SK-N-SH (cell line): ENCODE measurements around the gene SKIC2. TPM values are rescaled to one million over a fixed set of nuclear protein-coding genes. Genes with fewer than 3 reads are reported as not detected.

Experiments
- CTCF ChIA-PET: fragments of 300-600, 350-600 bp; formaldehyde crosslinking; extraction: SDS; loops from one replicate; lab custom pipeline; 2021; lab: Yijun Ruan, JAX
- POLR2A ChIA-PET: fragments of 350-600 bp; sonication (Branson Sonifier 250); formaldehyde crosslinking; extraction: SDS; loops from one replicate; lab custom pipeline; 2020; ENCODE audit warnings: antibody characterized with exemption, inconsistent platforms; lab: Yijun Ruan, JAX
- DNase-seq: peaks from one replicate; pipeline ENCODE4 v3.0.0; 2012
- H2AFZ ChIP-seq: fragments of 200-600 bp; sonication (generic); 2 replicates; pipeline ENCODE4 v1.8.1; 2016; ENCODE audit warnings: antibody characterized with exemption, mild to moderate bottlenecking, low read depth
- H3F3A ChIP-seq: fragments of 200-600 bp; sonication (generic); replicated peaks from 2 replicates; pipeline ENCODE3; 2016; ENCODE audit warnings: antibody characterized with exemption, mild to moderate bottlenecking; ENCODE audit not compliant: insufficient read depth
- H3K27ac ChIP-seq, 2 experiments: fragments of 200-500 bp in 1 of 2; fragments of 200-600 bp in 1 of 2; sonication (Bioruptor generic) in 1 of 2; sonication (generic), shearing (Covaris generic) in 1 of 2; 2 replicates each; pipeline versions ENCODE4 v1.5.1 to v1.6.1; 2014 to 2016; ENCODE audit warnings: low read depth in 2 of 2, inconsistent platforms in 1 of 2, low read length in 1 of 2, mild to moderate bottlenecking in 1 of 2, mixed read lengths in 1 of 2
- H3K27me3 ChIP-seq: fragments of 200-600 bp; sonication (generic), shearing (Covaris generic); 2 replicates; pipeline ENCODE4 v1.6.1; 2016; ENCODE audit warnings: mixed run types; ENCODE audit not compliant: insufficient read depth
- H3K36me3 ChIP-seq, 2 experiments: fragments of 200-500 bp in 1 of 2; fragments of 200-600 bp in 1 of 2; sonication (Bioruptor generic) in 1 of 2; sonication (generic) in 1 of 2; replicated peaks in 1 of 2; 2 replicates each; pipeline versions ENCODE3 to v1.5.1; 2014 to 2016; ENCODE audit warnings: low read length in 1 of 2, mild to moderate bottlenecking in 1 of 2; ENCODE audit not compliant: insufficient read depth in 2 of 2, control insufficient read depth in 1 of 2
- H3K4me1 ChIP-seq, 2 experiments: fragments of 200-500 bp in 1 of 2; fragments of 200-600 bp in 1 of 2; sonication (Bioruptor generic) in 1 of 2; sonication (generic), shearing (Covaris generic) in 1 of 2; 2 replicates each; pipeline versions ENCODE4 v1.5.1 to v1.6.1; 2014 to 2016; ENCODE audit warnings: low read depth in 1 of 2, low read length in 1 of 2, mixed run types in 1 of 2; ENCODE audit not compliant: insufficient read depth in 2 of 2, control insufficient read depth in 1 of 2
- H3K4me2 ChIP-seq: fragments of 200-600 bp; sonication (generic), shearing (Covaris generic); 2 replicates; pipeline ENCODE4 v1.6.1; 2017; ENCODE audit warnings: mixed run types
- H3K4me3 ChIP-seq, 2 experiments: fragments of 200-500 bp in 1 of 2; fragments of 200-600 bp in 1 of 2; sonication (Bioruptor generic) in 1 of 2; sonication (generic), shearing (Covaris generic) in 1 of 2; 2 replicates each; pipeline versions ENCODE4 v1.5.1 to v1.8.1; 2014 to 2016; ENCODE audit warnings: low read depth in 2 of 2, inconsistent platforms in 1 of 2, low read length in 1 of 2, mild to moderate bottlenecking in 1 of 2, mixed read lengths in 1 of 2, moderate library complexity in 1 of 2
- H3K79me2 ChIP-seq: fragments of 200-600 bp; sonication (generic); 2 replicates; pipeline ENCODE4 v1.8.1; 2017; ENCODE audit warnings: mild to moderate bottlenecking; ENCODE audit not compliant: insufficient read depth
- H3K9ac ChIP-seq: fragments of 200-600 bp; sonication (generic); 2 replicates; pipeline ENCODE4 v1.6.1; 2017; ENCODE audit warnings: mixed run types
- H3K9me2 ChIP-seq: fragments of 200-600 bp; sonication (generic); 2 replicates; pipeline ENCODE4 v1.6.1; 2017; ENCODE audit warnings: mixed run types
- H3K9me3 ChIP-seq: fragments of 200-600 bp; sonication (generic); 2 replicates; pipeline ENCODE4 v1.6.1; 2017; ENCODE audit warnings: mixed run types, mild to moderate bottlenecking, moderate library complexity
- H4K20me1 ChIP-seq: fragments of 200-600 bp; sonication (generic); 2 replicates; pipeline ENCODE4 v1.6.1; 2017; ENCODE audit warnings: mild to moderate bottlenecking, mixed run types; ENCODE audit not compliant: insufficient read depth
- CHD2 ChIP-seq: fragments of 150-350 bp; IDR thresholded peaks from 2 replicates; pipeline ENCODE4 v1.6.1; 2018; ENCODE audit warnings: low read length; ENCODE audit not compliant: partially characterized antibody
- CTCF ChIP-seq: fragments of 200-600 bp; sonication (generic); IDR thresholded peaks from 2 replicates; pipeline ENCODE4 v1.6.1; 2017; ENCODE audit warnings: antibody characterized with exemption, mild to moderate bottlenecking, moderate library complexity
- FOSL2 ChIP-seq: IDR thresholded peaks from 2 replicates; pipeline ENCODE4 v1.4.0; 2012; ENCODE audit warnings: low read depth, mild to moderate bottlenecking, moderate library complexity, borderline replicate concordance
- GABPA ChIP-seq: IDR thresholded peaks from 2 replicates; pipeline ENCODE4 v1.4.0; 2012; ENCODE audit warnings: low read depth, mild to moderate bottlenecking
- IRF3 ChIP-seq: fragments of 150-350 bp; IDR thresholded peaks from 2 replicates; pipeline ENCODE4 v1.6.1; 2016; ENCODE audit warnings: mild to moderate bottlenecking, low read depth, low read length
- MXI1 ChIP-seq: IDR thresholded peaks from 2 replicates; pipeline ENCODE4 v1.6.1; 2012; ENCODE audit warnings: mild to moderate bottlenecking, low read depth, low read length, improper control_type of control experiment
- PBX3 ChIP-seq: IDR thresholded peaks from 2 replicates; pipeline ENCODE4; 2012
- POLR2AphosphoS5 ChIP-seq: IDR thresholded peaks from 2 replicates; pipeline ENCODE4 v1.6.1; 2012; ENCODE audit warnings: low read depth, low read length
- RFX5 ChIP-seq: IDR thresholded peaks from 2 replicates; pipeline ENCODE4 v1.6.1; 2012; ENCODE audit warnings: mild to moderate bottlenecking, improper control_type of control experiment, low read length
- RXRA ChIP-seq: IDR thresholded peaks from 2 replicates; pipeline ENCODE4 v1.4.0; 2012; ENCODE audit warnings: low read depth, mild to moderate bottlenecking, borderline replicate concordance
- TAF1 ChIP-seq: IDR thresholded peaks from 2 replicates; pipeline ENCODE4 v1.6.1; 2012; ENCODE audit warnings: low read depth, mild to moderate bottlenecking, low read length, moderate library complexity, borderline replicate concordance
- USF1 ChIP-seq: IDR thresholded peaks from 2 replicates; pipeline ENCODE4 v1.4.0; 2012; ENCODE audit warnings: low read depth, borderline replicate concordance
- USF2 ChIP-seq: fragments of 150-350 bp; IDR thresholded peaks from 2 replicates; pipeline ENCODE4 v1.6.1; 2017; ENCODE audit warnings: antibody characterized with exemption, low read length, low read depth, borderline replicate concordance
- ZBTB33 ChIP-seq: IDR thresholded peaks from 2 replicates; pipeline ENCODE4 v1.4.0; 2012; ENCODE audit warnings: low read depth, borderline replicate concordance
- WGBS: methylation state at CpG from one replicate; pipeline ENCODE4 v1.1.6; 2017; ENCODE audit warnings: low lambda C conversion rate; 5-methylcytosine and 5-hydroxymethylcytosine counted together
- polyA plus RNA-seq, 3 experiments: library from polyadenylated mRNA; depleted of rRNA; stranded (reverse); fragments of >200 nt; gene quantifications; 2 replicates each; pipeline ENCODE4 v1.2.3, GENCODE V29; 2012

Gene SKIC2
- polyA plus RNA-seq, 1 of the 3 experiments (the other 2 are of a cell fraction): 89.4 TPM

GRCh38 chr6:31969712-31970603, 11.0 kb downstream of the SKIC2 start (continued):
- no peak for TF ChIP-seq TAF1
- TF ChIP-seq USF2: no peak
- TF ChIP-seq POLR2AphosphoS5: no peak
- TF ChIP-seq RFX5: no peak
- no peak for TF ChIP-seq CHD2
- no peak for TF ChIP-seq RXRA
- TF ChIP-seq CTCF: no peak
- TF ChIP-seq, all 33 proteins: peak for 0

GRCh38 chr6:31970604-31971271, 11.8 kb downstream of the SKIC2 start:
- no peak overlapping the region for H2AFZ ChIP-seq
- peaks cover 10% of the 10 kb centered on the region for H3F3A ChIP-seq
- no peaks in the 10 kb centered on the region for H3K27me3 ChIP-seq
- POLR2A ChIA-PET: interaction anchor here (1.2 to 3.8 kb wide), 4 partner anchors 9 to 18 kb away, joined by 4 to 20 read pairs (median 10); partner anchors contain the start of genes NELFE and SKIC2
- H3K27ac ChIP-seq: peak overlapping the region; percentile 95 to 97
- H3K9me2 ChIP-seq: no peaks in the 10 kb centered on the region
- H3K4me2 ChIP-seq: peak overlapping the region; percentile 99
- 6% methylated on average over 2 of the region's 18 CpGs for WGBS
- peaks cover 47% of the 10 kb centered on the region for H3K79me2 ChIP-seq
- H3K9ac ChIP-seq: peak overlapping the region; percentile 95
- peaks cover 5 to 26% of the 10 kb centered on the region in 2 experiments; a peak in 3 of 4 replicates for H3K4me1 ChIP-seq
- H3K36me3 ChIP-seq: peaks cover 11 to 45% of the 10 kb centered on the region in 2 experiments
- no peaks in the 10 kb centered on the region for H4K20me1 ChIP-seq
- H3K4me3 ChIP-seq: peak overlapping the region; percentile 91 to 94
- no peaks in the 10 kb centered on the region for H3K9me3 ChIP-seq
- no peak for TF ChIP-seq USF1
- TF ChIP-seq FOSL2: no peak
- TF ChIP-seq ZBTB33: no peak
- TF ChIP-seq GABPA: no peak
- TF ChIP-seq PBX3: 0 out of 2 replicates have a peak, but pooled peaks have one; percentile 6
- TF ChIP-seq IRF3: no peak
- no peak for TF ChIP-seq MXI1
- DNase-seq: peak; percentile 44
- CTCF ChIA-PET: interaction anchor here (0.8 to 5.2 kb wide), 4 partner anchors 11 to 53 kb away, joined by 3 to 29 read pairs (median 14); partner anchors contain the start of genes NELFE and SKIC2
